SU-DHL-6 (cell line): ENCODE data around the gene FCN2.

ENCODE experiments used
- H2AFZ ChIP-seq: fragments of 200-600 bp; sonication (generic); 2 replicates; pipeline ENCODE4 v1.6.1; 2014; ENCODE audit warnings: low read depth, mild to moderate bottlenecking, moderate library complexity, mixed read lengths, antibody characterized with exemption, low read length; ENCODE audit not compliant: severe bottlenecking
- H3F3A ChIP-seq: fragments of 200-600 bp; shearing (Covaris generic); 2 replicates; pipeline ENCODE4 v1.6.0; 2016; ENCODE audit warnings: antibody characterized with exemption, mild to moderate bottlenecking; ENCODE audit not compliant: insufficient read depth
- H3K27ac ChIP-seq: fragments of 200-600 bp; sonication (generic); 2 replicates; pipeline ENCODE4 v1.5.1; 2016; ENCODE audit warnings: low read depth, mild to moderate bottlenecking, low read length, moderate library complexity, mixed read lengths
- H3K27me3 ChIP-seq: fragments of 200-600 bp; sonication (generic), shearing (Covaris generic); 2 replicates; pipeline ENCODE4 v1.6.0; 2014; ENCODE audit warnings: mild to moderate bottlenecking, low read length
- H3K36me3 ChIP-seq: fragments of 200-600 bp; sonication (generic); 2 replicates; pipeline ENCODE4 v1.6.1; 2014; ENCODE audit warnings: mild to moderate bottlenecking, low read length, mixed read lengths
- H3K4me2 ChIP-seq: fragments of 300-600, 200-600 bp; shearing (Covaris generic), sonication (generic); 2 replicates; pipeline ENCODE4 v1.6.0; 2014; ENCODE audit warnings: low read length, low read depth, mild to moderate bottlenecking; ENCODE audit not compliant: poor library complexity, severe bottlenecking
- H3K4me3 ChIP-seq: fragments of 200-600 bp; sonication (generic); 2 replicates; pipeline ENCODE4 v1.5.1; 2014; ENCODE audit warnings: antibody characterized with exemption, low read length, mild to moderate bottlenecking, mixed read lengths; ENCODE audit not compliant: insufficient read depth, poor library complexity, severe bottlenecking
- H3K79me2 ChIP-seq: fragments of 200-600 bp; sonication (generic); 2 replicates; pipeline ENCODE4 v1.6.1; 2014; ENCODE audit warnings: mild to moderate bottlenecking, low read length, moderate library complexity; ENCODE audit not compliant: insufficient read depth
- H3K9ac ChIP-seq: fragments of 200-600 bp; sonication (generic); 2 replicates; pipeline ENCODE4 v1.7.0; 2014; ENCODE audit warnings: mild to moderate bottlenecking, low read length
- H3K9me2 ChIP-seq: fragments of 200-600 bp; sonication (generic); replicated peaks from 2 replicates; pipeline ENCODE4 v1.6.1; 2014; ENCODE audit warnings: low read length; ENCODE audit not compliant: insufficient read depth
- H3K9me3 ChIP-seq: fragments of 200-600 bp; sonication (generic); 2 replicates; pipeline ENCODE4 v1.6.1; 2014; ENCODE audit warnings: low read length, mixed read lengths; ENCODE audit not compliant: insufficient read depth
- H4K20me1 ChIP-seq: fragments of 200-600 bp; sonication (generic); 2 replicates; pipeline ENCODE4 v1.6.1; 2014; ENCODE audit warnings: low read depth, mild to moderate bottlenecking, antibody characterized with exemption, low read length, moderate library complexity, mixed read lengths
- CTCF ChIP-seq: fragments of 200-600 bp; sonication (generic); IDR thresholded peaks from one replicate; pipeline ENCODE4 v1.5.1; 2017; ENCODE audit warnings: antibody characterized with exemption, mild to moderate bottlenecking, low read length, moderate library complexity; ENCODE audit not compliant: insufficient read depth, poor library complexity, severe bottlenecking
- EZH2phosphoT487 ChIP-seq: fragments of 200-600 bp; sonication (generic), shearing (Covaris generic); conservative IDR thresholded peaks from 2 replicates; pipeline ENCODE4 v1.6.1; 2018; ENCODE audit warnings: mild to moderate bottlenecking, antibody characterized with exemption, low read length, moderate library complexity, mixed read lengths

FCN2 gene

GRCh38 chr9:134858051-134858841 is 22.4 kb upstream of the FCN2 start:
- no peak overlapping the region for H3K4me3 ChIP-seq
- no peak overlapping the region for H2AFZ ChIP-seq
- no peaks in the 10 kb centered on the region for H3K9me3 ChIP-seq
- no peak overlapping the region for H3K9ac ChIP-seq
- no peaks in the 10 kb centered on the region for H3K36me3 ChIP-seq
- H3K9me2 ChIP-seq = no peaks in the 10 kb centered on the region
- TF ChIP-seq EZH2phosphoT487 (no peak), CTCF (no peak)
- H4K20me1 ChIP-seq = no peaks in the 10 kb centered on the region
- H3K27ac ChIP-seq = no peak overlapping the region
- H3K79me2 ChIP-seq = no peaks in the 10 kb centered on the region
- no peaks in the 10 kb centered on the region for H3K27me3 ChIP-seq
- H3K4me2 ChIP-seq = no peak overlapping the region
- H3F3A ChIP-seq = no peaks in the 10 kb centered on the region

GRCh38 chr9:134860510-134860909 is 20.1 kb upstream of the FCN2 start:
- Histone ChIP-seq H3K36me3 (no peaks in the 10 kb centered on the region), H3K27ac (no peak overlapping the region)

GRCh38 chr9:134861595-134862334 is 18.8 kb upstream of the FCN2 start:
- Histone ChIP-seq H3K4me3 (no peak overlapping the region), H3K36me3 (no peaks in the 10 kb centered on the region), H3F3A (no peaks in the 10 kb centered on the region), H3K4me2 (no peak overlapping the region), H3K27me3 (no peaks in the 10 kb centered on the region), H2AFZ (no peak overlapping the region), H3K9me3 (no peaks in the 10 kb centered on the region), H3K79me2 (no peaks in the 10 kb centered on the region), H3K9ac (no peak overlapping the region), H4K20me1 (no peaks in the 10 kb centered on the region), H3K9me2 (no peaks in the 10 kb centered on the region), H3K27ac (no peak overlapping the region)
- no peak for TF ChIP-seq EZH2phosphoT487
- no peak for TF ChIP-seq CTCF

More at GRCh38 chr9:134860510-134860909, 20.1 kb upstream of the FCN2 start:
- no peak overlapping the region for H2AFZ ChIP-seq
- H3K9ac ChIP-seq = no peak overlapping the region
- TF ChIP-seq CTCF (no peak), EZH2phosphoT487 (no peak)
- no peak overlapping the region for H3K4me2 ChIP-seq
- H3K27me3 ChIP-seq = no peaks in the 10 kb centered on the region
- H3K79me2 ChIP-seq = no peaks in the 10 kb centered on the region
- H3K9me3 ChIP-seq = no peaks in the 10 kb centered on the region
- H4K20me1 ChIP-seq = no peaks in the 10 kb centered on the region
- no peaks in the 10 kb centered on the region for H3F3A ChIP-seq
- no peak overlapping the region for H3K4me3 ChIP-seq
- H3K9me2 ChIP-seq = no peaks in the 10 kb centered on the region
